Psoas muscle (tissue), 8 donors: ENCODE data around the gene NKX3-2. TPM values are rescaled to one million over a fixed set of nuclear protein-coding genes. Genes with fewer than 3 reads are reported as not detected.

Experiments used
- ATAC-seq, 4 donors: fragments of 200-7000 bp; cut with Tn5 transposase; one replicate each; pipeline ENCODE4 v1.9.1; 2020; ENCODE audit warnings: moderate library complexity in 3 of 4, mild to moderate bottlenecking in 2 of 4
- DNase-seq, 2 donors: peaks; one replicate each; pipeline ENCODE4 v3.0.0-alpha.2; 2020
- H3K27ac ChIP-seq: fragments of 200-600 bp; one replicate; pipeline ENCODE4 v1.8.0; 2022
- H3K27me3 ChIP-seq, 3 donors: fragments of 200-600 bp in 1 of 3; one replicate each; pipeline versions ENCODE4 v1.6.1 to v1.8.0; 2013 to 2022; ENCODE audit warnings: low read length in 2 of 3, mild to moderate bottlenecking in 2 of 3, moderate library complexity in 1 of 3; ENCODE audit not compliant: insufficient read depth in 3 of 3
- H3K36me3 ChIP-seq, 2 donors: fragments of 200-600 bp in 1 of 2; one replicate each; pipeline versions ENCODE4 v1.6.1 to v1.8.0; 2013 to 2022; ENCODE audit warnings: low read depth in 1 of 2, mild to moderate bottlenecking in 1 of 2, moderate library complexity in 1 of 2; ENCODE audit not compliant: insufficient read depth in 1 of 2
- H3K4me1 ChIP-seq: fragments of 200-600 bp; one replicate; pipeline ENCODE4 v1.8.0; 2022
- H3K4me3 ChIP-seq: fragments of 200-600 bp; one replicate; pipeline ENCODE4 v1.8.0; 2022; ENCODE audit warnings: mild to moderate bottlenecking
- H3K9me3 ChIP-seq: fragments of 200-600 bp; one replicate; pipeline ENCODE4 v1.8.0; 2022
- CTCF ChIP-seq: fragments of 200-600 bp; IDR thresholded peaks from one replicate; pipeline ENCODE4 v1.8.0; 2022; ENCODE audit warnings: antibody characterized with exemption
- WGBS, 3 donors: extraction: QIAGEN DNeasy Blood & Tissue Kit; methylation state at CpG; one replicate each; pipeline versions ENCODE4 v1.1.6 to v1.1.7; 2013; 5-methylcytosine and 5-hydroxymethylcytosine counted together
- intact Hi-C, 2 donors: fragments of 100-400 bp; cut with DNase I; formaldehyde crosslinking; loops; one replicate each; pipeline versions ENCODE4 v1.11.0 to v1.14.2; 2022
- polyA plus RNA-seq, 3 donors: library from polyadenylated mRNA; stranded (reverse); fragments of 200-250 nt; gene quantifications; one replicate each; pipeline ENCODE4 v1.2.3, GENCODE V29; 2013
- total RNA-seq, 4 donors: library from RNA; stranded (reverse); fragmentation: NEBNext Ultra II Directional in 2 of 4; extraction: Animal tissue kit (Norgen Biotek cat#: 25700) in 2 of 4; gene quantifications; one replicate each; pipeline versions ENCODE4 v1.2.1 to v1.2.4, GENCODE V29; 2021 to 2023
- donor health status: healthy with polysubstance abuse.
- donor health status: DM: no; HTN: no; CAD: no; lungs with moderate emphysema.
- donor health status: Bipolar disorder and iron deficiency.
- donor health status: healthy.
- donor health status: DM: yes; HTN: yes; CAD: no.
- donor health status: DM: no; HTN: no; CAD: no.
- donor health status: DM: no; HTN: no; CAD: no.
- donor health status: DM: yes; HTN: yes; CAD: no.

The NKX3-2 gene
- total and polyA plus RNA-seq, 7 donors, result 0.01 to 0.08 TPM; not detected in 5

GRCh38 chr4:13521047-13521446 lies 23.3 kb downstream of the NKX3-2 start:
- no peaks in the 10 kb centered on the region for H3K4me1 ChIP-seq
- no peaks in the 10 kb centered on the region for H3K36me3 ChIP-seq
- WGBS, 3 donors, result 40 to 44% (median 42%) methylated on average over 2 of the region's 2 CpGs
- intact Hi-C loops, result no loop called here
- DNase-seq (no peak), ATAC-seq (no peak)
- H3K9me3 ChIP-seq, result peaks cover 10% of the 10 kb centered on the region
- peaks cover 0 to 56% (median 25%) of the 10 kb centered on the region in 3 donors for H3K27me3 ChIP-seq
- no peak overlapping the region for H3K4me3 ChIP-seq
- no peak for TF ChIP-seq CTCF
- H3K27ac ChIP-seq, result no peak overlapping the region

- Histone ChIP-seq H3K27ac (no peak overlapping the region), H3K4me3 (no peak overlapping the region), H3K36me3 (no peaks in the 10 kb centered on the region), H3K9me3 (no peaks in the 10 kb centered on the region), H3K27me3 (peaks cover 0 to 26% (median 4%) of the 10 kb centered on the region in 3 donors), H3K4me1 (no peaks in the 10 kb centered on the region)
- intact Hi-C loops, result no loop called here
- no peak for TF ChIP-seq CTCF
- ATAC-seq, result no peak
- no peak for DNase-seq
- WGBS, 3 donors, result 61 to 71% (median 65%) methylated on average over 3 of the region's 3 CpGs
These were observed 27.9 kb downstream of the NKX3-2 start for GRCh38 chr4:13516315-13516860.

GRCh38 chr4:13515268-13515667 lies 29.0 kb downstream of the NKX3-2 start:
- no peak overlapping the region for H3K4me3 ChIP-seq
- no peaks in the 10 kb centered on the region for H3K4me1 ChIP-seq
- no peaks in the 10 kb centered on the region for H3K9me3 ChIP-seq
- no peak for DNase-seq
- peaks cover 0 to 15% (median 4%) of the 10 kb centered on the region in 3 donors for H3K27me3 ChIP-seq
- intact Hi-C loops, result no loop called here
- no peak overlapping the region for H3K27ac ChIP-seq
- WGBS, 3 donors, result 7 to 17% (median 16%) methylated on average over 5 of the region's 5 CpGs
- ATAC-seq, result no peak
- no peaks in the 10 kb centered on the region for H3K36me3 ChIP-seq
- no peak for TF ChIP-seq CTCF

GRCh38 chr4:13514722-13515121 lies 29.6 kb downstream of the NKX3-2 start:
- 76 to 84% (median 76%) methylated on average over 4 of the region's 4 CpGs for WGBS, 3 donors
- TF ChIP-seq CTCF, result no peak

GRCh38 chr4:13511101-13511500 lies 33.2 kb downstream of the NKX3-2 start:
- no peak for TF ChIP-seq CTCF
- ATAC-seq, result no peak
- intact Hi-C loops, result no loop called here
- H3K27me3 ChIP-seq, result peaks cover 0 to 14% (median 4%) of the 10 kb centered on the region in 3 donors
- DNase-seq, result no peak
- H3K4me3 ChIP-seq, result no peak overlapping the region
- no peaks in the 10 kb centered on the region for H3K4me1 ChIP-seq
- H3K36me3 ChIP-seq, result no peaks in the 10 kb centered on the region
- no peak overlapping the region for H3K27ac ChIP-seq
- H3K9me3 ChIP-seq, result no peaks in the 10 kb centered on the region

More at GRCh38 chr4:13514722-13515121, 29.6 kb downstream of the NKX3-2 start:
- ATAC-seq (no peak), DNase-seq (no peak)
- no peak overlapping the region for H3K27ac ChIP-seq
- no peak overlapping the region for H3K4me3 ChIP-seq
- intact Hi-C loops, result no loop called here
- H3K27me3 ChIP-seq, result peaks cover 0 to 14% (median 4%) of the 10 kb centered on the region in 3 donors
- H3K9me3 ChIP-seq, result no peaks in the 10 kb centered on the region
- no peaks in the 10 kb centered on the region for H3K4me1 ChIP-seq
- no peaks in the 10 kb centered on the region for H3K36me3 ChIP-seq
